Caco-2 (cell line): ENCODE data around the gene HPS1. TPM values are rescaled to one million over a fixed set of nuclear protein-coding genes. Genes with fewer than 3 reads are reported as not detected.

Experiments
- BruUV-seq: library from RNA; stranded (reverse); fragments of 400-500 nt; replicated peaks from 2 replicates; lab custom pipeline; 2021; lab: Mats Ljungman, UMichigan
- CTCF ChIA-PET: fragments of 300-600 bp; sonication (Branson Sonifier 250); formaldehyde crosslinking; loops from one replicate; lab custom pipeline; 2022; ENCODE audit warnings: antibody characterized with exemption; lab: Charles Lee
- POLR2A ChIA-PET: fragments of 300-600 bp; sonication (Branson Sonifier 250); formaldehyde crosslinking; loops from one replicate; lab custom pipeline; 2022; ENCODE audit warnings: antibody characterized with exemption; lab: Charles Lee
- DNase-seq, 2 experiments: peaks; one replicate each; pipeline versions ENCODE4 v3.0.0 to v3.0.0-alpha.2; 2020 to 2022
- H3K27me3 ChIP-seq: replicated peaks from 2 replicates; pipeline ENCODE4 v1.6.0; 2011; ENCODE audit warnings: low read length; ENCODE audit not compliant: control insufficient read depth, insufficient read depth
- H3K36me3 ChIP-seq: 2 replicates; pipeline ENCODE4 v1.5.1; 2011; ENCODE audit warnings: low read length; ENCODE audit not compliant: control insufficient read depth, insufficient read depth
- H3K4me1 ChIP-seq: fragments of 250-450 bp; sonication (Bioruptor Pico); 2 replicates; pipeline ENCODE4 v1.5.1; 2020; ENCODE audit warnings: mild to moderate bottlenecking
- H3K4me3 ChIP-seq: 2 replicates; pipeline ENCODE4 v1.5.1; 2011; ENCODE audit warnings: low read depth, mild to moderate bottlenecking, control low read depth, low read length
- H3K9me3 ChIP-seq: fragments of 250-450 bp; sonication (Bioruptor Pico); 2 replicates; pipeline ENCODE4 v1.5.1; 2020; ENCODE audit warnings: mild to moderate bottlenecking, moderate library complexity
- H3K27ac Mint-ChIP-seq: one replicate; pipeline ENCODE4 v1.8.0; 2022; ENCODE audit warnings: mixed read lengths; ENCODE audit not compliant: unreplicated experiment
- H3K27me3 Mint-ChIP-seq: one replicate; pipeline ENCODE4 v1.8.0; 2022; ENCODE audit warnings: mixed read lengths; ENCODE audit not compliant: insufficient read depth, unreplicated experiment
- H3K36me3 Mint-ChIP-seq: one replicate; pipeline ENCODE4 v1.8.0; 2022; ENCODE audit warnings: mild to moderate bottlenecking, mixed read lengths; ENCODE audit not compliant: insufficient read depth, unreplicated experiment
- H3K4me1 Mint-ChIP-seq: one replicate; pipeline ENCODE4 v1.8.0; 2022; ENCODE audit warnings: low read depth, mixed read lengths; ENCODE audit not compliant: unreplicated experiment
- H3K4me3 Mint-ChIP-seq: one replicate; pipeline ENCODE4 v1.8.0; 2022; ENCODE audit warnings: mild to moderate bottlenecking, moderate library complexity, mixed read lengths; ENCODE audit not compliant: unreplicated experiment
- H3K9me3 Mint-ChIP-seq: one replicate; pipeline ENCODE4 v1.8.0; 2022; ENCODE audit warnings: mixed read lengths; ENCODE audit not compliant: unreplicated experiment
- CTCF ChIP-seq, 2 experiments: fragments of 200-600 bp in 1 of 2; IDR thresholded peaks; 1 replicate in 1 of 2; 2 replicates in 1 of 2; pipeline versions ENCODE4 v1.5.1 to v1.8.0; 2011 to 2022; ENCODE audit warnings: antibody characterized with exemption in 1 of 2, control low read depth in 1 of 2, inconsistent platforms in 1 of 2, low read depth in 1 of 2, low read length in 1 of 2, mild to moderate bottlenecking in 1 of 2, moderate library complexity in 1 of 2; ENCODE audit not compliant: insufficient read depth in 1 of 2, severe bottlenecking in 1 of 2, unreplicated experiment in 1 of 2
- intact Hi-C: fragments of 100-400 bp; cut with micrococcal nuclease; formaldehyde crosslinking; loops from one replicate; pipeline ENCODE4 v1.10.0; 2022; ENCODE audit not compliant: unreplicated experiment
- total RNA-seq: library from RNA; stranded (reverse); gene quantifications from 2 replicates; pipeline ENCODE4 v1.2.3, GENCODE V29; 2022

HPS1 gene
- total RNA-seq, 1 experiment from 2014 or later: 51.9 TPM

GRCh38 chr10:98458809-98459784, 12.4 kb upstream of the HPS1 start:
- CTCF ChIA-PET: no interaction called here
- intact Hi-C loops: no loop called here
- no peak for TF ChIP-seq CTCF (IDR thresholded peaks at IDR 0.05; ENCODE audit: insufficient read depth in 1 of 2, low read depth in 1 of 2, low read length in 1 of 2, severe bottlenecking in 1 of 2, unreplicated experiment in 1 of 2)

GRCh38 chr10:98457721-98458120, 11.0 kb upstream of the HPS1 start:
- Histone ChIP-seq H3K9me3 (no peaks in the 10 kb centered on the region), H3K36me3 (no peaks in the 10 kb centered on the region), H3K4me1 (peaks cover 14% of the 10 kb centered on the region; the same call in 1 of the 2 replicates), H3K27me3 (no peaks in the 10 kb centered on the region), H3K4me3 (no peak overlapping the region)
- POLR2A ChIA-PET: no interaction called here
- no TSS peak for BruUV-seq
- CTCF ChIA-PET: interaction anchor here (0.7 kb wide), 1 partner anchor 9 kb away, joined by 9 read pairs; no protein-coding TSS in a partner anchor
- H3K36me3 Mint-ChIP-seq: no peaks in the 10 kb centered on the region
- intact Hi-C loops: no loop called here
- DNase-seq: no peak
- no peak for TF ChIP-seq CTCF (IDR thresholded peaks at IDR 0.05; ENCODE audit: insufficient read depth in 1 of 2, low read depth in 1 of 2, low read length in 1 of 2, severe bottlenecking in 1 of 2, unreplicated experiment in 1 of 2)
- H3K9me3 Mint-ChIP-seq: no peaks in the 10 kb centered on the region
- no peak overlapping the region for H3K4me3 Mint-ChIP-seq
- no peak overlapping the region for H3K27ac Mint-ChIP-seq
- no peaks in the 10 kb centered on the region for H3K27me3 Mint-ChIP-seq
- peaks cover 15% of the 10 kb centered on the region for H3K4me1 Mint-ChIP-seq

More at GRCh38 chr10:98458809-98459784, 12.4 kb upstream of the HPS1 start:
- peaks cover 15% of the 10 kb centered on the region for H3K4me1 Mint-ChIP-seq
- no peak overlapping the region for H3K27ac Mint-ChIP-seq
- no peaks in the 10 kb centered on the region for H3K36me3 ChIP-seq
- H3K4me3 ChIP-seq: no peak overlapping the region
- DNase-seq: no peak
- peaks cover 14% of the 10 kb centered on the region; the same call in 1 of the 2 replicates for H3K4me1 ChIP-seq
- no peak overlapping the region for H3K4me3 Mint-ChIP-seq
- no peaks in the 10 kb centered on the region for H3K36me3 Mint-ChIP-seq
- no peaks in the 10 kb centered on the region for H3K9me3 ChIP-seq
- BruUV-seq: no TSS peak
- POLR2A ChIA-PET: no interaction called here
- H3K27me3 Mint-ChIP-seq: no peaks in the 10 kb centered on the region
- no peaks in the 10 kb centered on the region for H3K9me3 Mint-ChIP-seq
- no peaks in the 10 kb centered on the region for H3K27me3 ChIP-seq

- Histone ChIP-seq H3K9me3 (no peaks in the 10 kb centered on the region), H3K27me3 (no peaks in the 10 kb centered on the region), H3K4me3 (no peak overlapping the region), H3K36me3 (no peaks in the 10 kb centered on the region), H3K4me1 (peaks cover 14% of the 10 kb centered on the region; the same call in 1 of the 2 replicates)
- Mint-ChIP-seq H3K4me1 (peaks cover 15% of the 10 kb centered on the region), H3K27me3 (peaks cover 4% of the 10 kb centered on the region), H3K9me3 (no peaks in the 10 kb centered on the region), H3K36me3 (no peaks in the 10 kb centered on the region), H3K27ac (no peak overlapping the region), H3K4me3 (no peak overlapping the region)
- POLR2A ChIA-PET: no interaction called here
- intact Hi-C loops: no loop called here
- CTCF ChIA-PET: no interaction called here
- no peak for TF ChIP-seq CTCF (IDR thresholded peaks at IDR 0.05; ENCODE audit: insufficient read depth in 1 of 2, low read depth in 1 of 2, low read length in 1 of 2, severe bottlenecking in 1 of 2, unreplicated experiment in 1 of 2)
- DNase-seq: no peak
- BruUV-seq: no TSS peak
Observed at GRCh38 chr10:98456686-98457482, 10.1 kb upstream of the HPS1 start.
